Naive thymus-derived CD8-positive, alpha-beta T cell (primary cell): ENCODE data around the gene KCNF1. TPM values are rescaled to one million over a fixed set of nuclear protein-coding genes. Genes with fewer than 3 reads are reported as not detected.

ENCODE experiments used
- ATAC-seq, 2 donors: fragments of 150-1000 bp; cut with Tn5 transposase in 1 of 2; sonication (Bioruptor Pico), chemical (Tn5 transposase) in 1 of 2; 1 replicate in 1 of 2; 2 replicates in 1 of 2; pipeline ENCODE4 v1.10.0; 2021; ENCODE audit warnings: mild to moderate bottlenecking in 2 of 2, moderate library complexity in 2 of 2
- POLR2A ChIA-PET: fragments of 350-600 bp; sonication (Branson Sonifier 250); formaldehyde crosslinking; loops from one replicate; lab custom pipeline; 2021; ENCODE audit warnings: antibody characterized with exemption; lab: Charles Lee
- DNase-seq, 10 donors: peaks; one replicate each; pipeline versions ENCODE4 v3.0.0 to v3.0.0-alpha.2; 2020 to 2022
- H3K27ac Mint-ChIP-seq, 10 donors: one replicate each; pipeline ENCODE4 v1.8.0; 2020 to 2022; ENCODE audit warnings: mild to moderate bottlenecking in 10 of 10, mixed read lengths in 10 of 10, moderate library complexity in 4 of 10, inconsistent platforms in 1 of 10
- H3K27me3 Mint-ChIP-seq, 5 donors: one replicate each; pipeline ENCODE4 v1.8.0; 2021 to 2022; ENCODE audit warnings: mixed read lengths in 5 of 5
- H3K36me3 Mint-ChIP-seq, 3 donors: one replicate each; pipeline ENCODE4 v1.8.0; 2020 to 2022; ENCODE audit warnings: mixed read lengths in 3 of 3, mild to moderate bottlenecking in 2 of 3, inconsistent platforms in 1 of 3
- H3K4me1 Mint-ChIP-seq, 4 donors: one replicate each; pipeline ENCODE4 v1.8.0; 2021 to 2022; ENCODE audit warnings: mixed read lengths in 4 of 4
- H3K4me3 Mint-ChIP-seq, 10 donors: one replicate each; pipeline ENCODE4 v1.8.0; 2020 to 2022; ENCODE audit warnings: mild to moderate bottlenecking in 10 of 10, mixed read lengths in 10 of 10, moderate library complexity in 6 of 10, inconsistent platforms in 1 of 10
- H3K9me3 Mint-ChIP-seq, 9 donors: one replicate each; pipeline ENCODE4 v1.8.0; 2020 to 2022; ENCODE audit warnings: mixed read lengths in 9 of 9, mild to moderate bottlenecking in 3 of 9, inconsistent platforms in 1 of 9, moderate library complexity in 1 of 9
- polyA plus RNA-seq, 3 donors: library from polyadenylated mRNA; unstranded; fragments of 300-500 nt; fragmentation: Illumina TruSeq; gene quantifications; one replicate each; pipeline ENCODE4 v1.2.3, GENCODE V29; 2021
- total RNA-seq, 8 experiments: library from RNA in 2 of 8; stranded (reverse) in 2 of 8; gene quantifications; one replicate each; pipeline ENCODE4 v1.2.3 and lab custom pipeline; 2021 to 2026

The KCNF1 gene
- total and polyA plus RNA-seq, 5 experiments from 2014 or later, result not detected

DNA sequence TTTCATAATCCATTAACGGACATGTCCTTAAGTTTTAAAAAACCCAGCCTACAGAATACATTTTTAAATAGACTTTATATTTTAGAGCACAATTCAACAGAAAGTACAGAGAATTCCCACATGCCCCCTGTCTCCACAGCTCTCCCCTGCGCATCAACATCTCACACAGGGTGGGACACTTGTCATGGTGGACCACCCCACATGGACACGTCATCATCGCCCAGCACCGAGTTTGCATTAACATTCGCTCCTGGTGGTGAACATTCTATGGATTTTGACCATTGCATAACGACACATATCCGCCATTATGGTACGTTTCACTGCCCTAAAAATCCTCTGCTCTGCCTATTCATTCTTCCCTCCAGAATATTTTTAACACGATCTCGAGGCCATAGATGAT, 1.1 kb upstream of the KCNF1 start:
- POLR2A ChIA-PET, result no interaction called here
- peaks cover 14 to 56% (median 32%) of the 10 kb centered on the region in 5 donors for H3K27me3 Mint-ChIP-seq
- H3K27ac Mint-ChIP-seq, result no peak overlapping the region
- peaks cover 0 to 12% (median 3%) of the 10 kb centered on the region in 4 donors for H3K4me1 Mint-ChIP-seq
- peak overlapping the region in 5 of 10 donors; percentile 3 to 57 (median 41) for H3K4me3 Mint-ChIP-seq
- H3K9me3 Mint-ChIP-seq, result no peaks in the 10 kb centered on the region
- DNase-seq (no peak), ATAC-seq (no peak)
- H3K36me3 Mint-ChIP-seq, result no peaks in the 10 kb centered on the region

DNA sequence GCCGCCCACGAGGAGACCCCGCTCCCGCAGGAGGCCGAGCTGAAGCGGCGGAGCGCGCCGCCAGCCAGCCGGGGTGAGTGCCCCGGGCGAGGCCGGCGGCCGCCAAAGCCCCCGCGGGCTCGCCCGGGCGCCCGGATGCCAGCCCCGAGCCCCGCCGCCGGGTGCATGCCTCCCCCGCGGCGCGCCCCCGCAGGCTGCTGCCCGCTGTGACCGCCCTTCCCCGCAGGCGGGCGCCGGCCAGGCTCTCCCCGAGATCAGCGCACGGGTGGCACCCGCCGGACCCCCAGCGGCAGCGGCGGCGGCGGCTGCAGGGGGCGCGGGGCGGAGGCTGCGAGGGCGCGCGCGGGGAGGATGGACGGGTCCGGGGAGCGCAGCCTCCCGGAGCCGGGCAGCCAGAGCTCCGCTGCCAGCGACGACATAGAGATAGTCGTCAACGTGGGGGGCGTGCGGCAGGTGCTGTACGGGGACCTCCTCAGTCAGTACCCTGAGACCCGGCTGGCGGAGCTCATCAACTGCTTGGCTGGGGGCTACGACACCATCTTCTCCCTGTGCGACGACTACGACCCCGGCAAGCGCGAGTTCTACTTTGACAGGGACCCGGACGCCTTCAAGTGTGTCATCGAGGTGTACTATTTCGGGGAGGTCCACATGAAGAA, 470 bp downstream of the KCNF1 start:
- no peaks in the 10 kb centered on the region for H3K36me3 Mint-ChIP-seq
- peaks cover 14 to 58% (median 34%) of the 10 kb centered on the region in 5 donors for H3K27me3 Mint-ChIP-seq
- ATAC-seq, result no peak
- no peaks in the 10 kb centered on the region for H3K9me3 Mint-ChIP-seq
- POLR2A ChIA-PET, result interaction anchor here (0.6 kb wide), 1 partner anchor 551 kb away, joined by 7 read pairs; no protein-coding TSS in a partner anchor
- H3K4me3 Mint-ChIP-seq, result peak overlapping the region in 5 of 10 donors; percentile 20 to 78 (median 46)
- no peak for DNase-seq
- peaks cover 0 to 12% (median 3%) of the 10 kb centered on the region in 4 donors for H3K4me1 Mint-ChIP-seq
- no peak overlapping the region for H3K27ac Mint-ChIP-seq

DNA sequence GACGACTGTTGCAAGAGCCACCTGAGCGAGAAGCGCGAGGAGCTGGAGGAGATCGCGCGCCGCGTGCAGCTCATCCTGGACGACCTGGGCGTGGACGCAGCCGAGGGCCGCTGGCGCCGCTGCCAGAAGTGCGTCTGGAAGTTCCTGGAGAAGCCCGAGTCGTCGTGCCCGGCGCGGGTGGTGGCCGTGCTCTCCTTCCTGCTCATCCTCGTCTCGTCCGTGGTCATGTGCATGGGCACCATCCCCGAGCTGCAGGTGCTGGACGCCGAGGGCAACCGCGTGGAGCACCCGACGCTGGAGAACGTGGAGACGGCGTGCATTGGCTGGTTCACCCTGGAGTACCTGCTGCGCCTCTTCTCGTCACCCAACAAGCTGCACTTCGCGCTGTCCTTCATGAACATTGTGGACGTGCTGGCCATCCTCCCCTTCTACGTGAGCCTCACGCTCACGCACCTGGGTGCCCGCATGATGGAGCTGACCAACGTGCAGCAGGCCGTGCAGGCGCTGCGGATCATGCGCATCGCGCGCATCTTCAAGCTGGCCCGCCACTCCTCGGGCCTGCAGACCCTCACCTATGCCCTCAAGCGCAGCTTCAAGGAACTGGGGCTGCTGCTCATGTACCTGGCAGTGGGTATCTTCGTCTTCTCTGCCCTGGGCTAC, 1.2 kb downstream of the KCNF1 start:
- POLR2A ChIA-PET, result no interaction called here
- peaks cover 14 to 58% (median 34%) of the 10 kb centered on the region in 5 donors for H3K27me3 Mint-ChIP-seq

DNA sequence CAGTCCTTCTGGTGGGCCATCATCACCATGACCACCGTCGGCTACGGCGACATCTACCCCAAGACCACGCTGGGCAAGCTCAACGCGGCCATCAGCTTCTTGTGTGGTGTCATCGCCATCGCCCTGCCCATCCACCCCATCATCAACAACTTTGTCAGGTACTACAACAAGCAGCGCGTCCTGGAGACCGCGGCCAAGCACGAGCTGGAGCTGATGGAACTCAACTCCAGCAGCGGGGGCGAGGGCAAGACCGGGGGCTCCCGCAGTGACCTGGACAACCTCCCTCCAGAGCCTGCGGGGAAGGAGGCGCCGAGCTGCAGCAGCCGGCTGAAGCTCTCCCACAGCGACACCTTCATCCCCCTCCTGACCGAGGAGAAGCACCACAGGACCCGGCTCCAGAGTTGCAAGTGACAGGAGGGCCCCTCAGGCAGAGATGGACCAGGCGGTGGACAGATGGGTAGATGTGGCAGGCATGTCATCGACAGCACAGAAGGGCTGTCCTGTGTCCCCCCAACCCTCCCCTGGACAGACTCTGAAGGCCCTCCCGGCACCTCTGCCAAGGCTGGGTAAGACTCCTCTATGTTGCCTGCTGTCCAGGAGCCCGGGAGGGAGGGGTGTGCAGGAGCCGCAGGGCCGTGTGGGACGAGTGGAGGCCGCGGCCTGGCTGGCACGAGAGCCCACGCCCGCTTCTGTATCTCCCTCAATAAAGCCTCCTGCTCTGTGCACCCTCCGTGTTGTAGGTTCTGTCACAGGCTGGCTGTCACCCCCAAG, 2.0 kb downstream of the KCNF1 start:
- Mint-ChIP-seq H3K9me3 (no peaks in the 10 kb centered on the region), H3K27ac (no peak overlapping the region), H3K4me1 (peaks cover 0 to 12% (median 3%) of the 10 kb centered on the region in 4 donors), H3K36me3 (no peaks in the 10 kb centered on the region), H3K4me3 (peak overlapping the region in 1 of 10 donors; percentile 40), H3K27me3 (peaks cover 14 to 56% (median 34%) of the 10 kb centered on the region in 5 donors)
- POLR2A ChIA-PET, result no interaction called here
- ATAC-seq (no peak), DNase-seq (no peak)

More for the DNA sequence above, 1.2 kb downstream of the KCNF1 start:
- ATAC-seq (no peak), DNase-seq (no peak)
- H3K9me3 Mint-ChIP-seq, result no peaks in the 10 kb centered on the region
- no peaks in the 10 kb centered on the region for H3K36me3 Mint-ChIP-seq
- no peak overlapping the region for H3K27ac Mint-ChIP-seq
- peak overlapping the region in 5 of 10 donors; percentile 18 to 78 (median 43) for H3K4me3 Mint-ChIP-seq
- H3K4me1 Mint-ChIP-seq, result peaks cover 0 to 12% (median 3%) of the 10 kb centered on the region in 4 donors

DNA sequence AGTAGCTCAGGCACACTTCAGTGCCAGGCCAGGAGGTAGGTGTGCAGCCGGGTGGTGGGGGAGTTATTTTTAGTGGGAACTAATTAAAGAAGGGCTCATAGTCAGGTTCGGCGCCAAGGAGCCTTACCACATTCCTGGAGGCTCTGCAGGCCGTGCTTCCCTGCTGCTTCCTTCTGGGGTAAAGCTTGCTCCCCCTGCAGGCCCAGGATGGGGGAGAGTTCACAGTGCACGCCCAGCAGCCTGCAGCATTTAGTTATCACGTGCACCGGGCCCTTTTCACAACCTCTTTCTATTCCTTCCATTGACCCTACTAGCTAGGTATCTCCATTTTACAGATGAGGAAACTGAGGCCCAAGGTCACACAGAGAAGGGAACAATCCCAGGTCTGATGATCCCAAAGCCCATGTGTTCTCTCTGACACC, 2.5 kb downstream of the KCNF1 start:
- Mint-ChIP-seq H3K9me3 (no peaks in the 10 kb centered on the region), H3K4me1 (peaks cover 0 to 12% (median 3%) of the 10 kb centered on the region in 4 donors), H3K27me3 (peaks cover 14 to 50% (median 32%) of the 10 kb centered on the region in 5 donors), H3K27ac (no peak overlapping the region), H3K4me3 (no peak overlapping the region), H3K36me3 (no peaks in the 10 kb centered on the region)
- no peak for ATAC-seq
- POLR2A ChIA-PET, result no interaction called here
- no peak for DNase-seq

DNA sequence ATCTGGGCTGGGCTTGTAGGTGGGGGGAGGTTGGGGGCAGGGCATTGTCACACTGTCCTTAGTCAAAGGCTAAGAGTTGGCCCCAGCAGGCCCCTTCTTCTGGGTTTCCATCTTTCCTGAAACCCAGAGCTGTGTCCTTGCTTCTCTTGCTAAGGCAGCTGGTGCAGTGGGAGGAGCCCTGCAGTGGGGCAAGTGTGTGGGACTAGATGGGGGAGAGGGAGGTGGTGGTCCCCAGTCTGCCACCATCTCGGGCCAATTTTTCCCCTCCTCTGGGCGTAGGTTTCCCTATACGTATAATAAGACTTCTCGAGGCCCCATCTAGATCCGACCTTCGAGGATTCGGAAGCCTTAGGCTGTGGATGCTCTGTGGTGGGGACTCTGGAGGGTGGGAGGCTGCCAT, 3.5 kb downstream of the KCNF1 start:
- no peaks in the 10 kb centered on the region for H3K36me3 Mint-ChIP-seq
- no peaks in the 10 kb centered on the region for H3K9me3 Mint-ChIP-seq
- H3K27ac Mint-ChIP-seq, result no peak overlapping the region
- peaks cover 14 to 41% (median 28%) of the 10 kb centered on the region in 5 donors for H3K27me3 Mint-ChIP-seq
- DNase-seq (no peak), ATAC-seq (no peak)
- peaks cover 4 to 17% (median 4%) of the 10 kb centered on the region in 4 donors for H3K4me1 Mint-ChIP-seq
- H3K4me3 Mint-ChIP-seq, result no peak overlapping the region
- POLR2A ChIA-PET, result no interaction called here

DNA sequence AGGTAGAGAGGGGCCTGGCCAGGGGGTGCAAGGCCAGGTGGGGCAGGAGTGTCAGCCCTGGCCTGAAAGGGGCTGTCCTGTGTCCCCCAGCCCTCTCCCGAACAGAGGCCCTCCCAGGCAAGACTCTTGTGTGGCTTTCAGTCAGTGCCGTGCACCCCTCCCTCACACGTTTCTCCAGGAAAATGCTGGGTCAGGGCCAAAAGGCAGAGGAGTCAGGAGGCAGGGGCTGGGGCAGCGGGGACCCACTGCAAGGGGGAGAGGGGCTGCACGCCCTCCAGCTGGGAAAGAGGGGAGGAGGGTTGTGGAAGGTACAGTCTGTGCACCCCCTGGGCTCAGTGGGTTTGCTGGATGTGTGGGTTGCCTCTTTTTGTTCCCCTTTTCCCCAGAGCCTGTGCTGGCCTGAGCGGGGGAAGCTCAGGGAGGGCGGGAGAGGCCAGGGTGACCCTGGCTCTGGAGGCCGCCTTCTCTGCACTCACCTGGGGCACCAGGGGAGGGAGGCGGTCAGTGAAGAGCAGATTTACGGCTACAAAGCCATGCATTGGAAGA, 4.1 kb downstream of the KCNF1 start:
- peaks cover 12 to 40% (median 29%) of the 10 kb centered on the region in 5 donors for H3K27me3 Mint-ChIP-seq
- no peaks in the 10 kb centered on the region for H3K36me3 Mint-ChIP-seq
- H3K9me3 Mint-ChIP-seq, result no peaks in the 10 kb centered on the region
- H3K27ac Mint-ChIP-seq, result no peak overlapping the region
- DNase-seq (no peak), ATAC-seq (no peak)
- POLR2A ChIA-PET, result no interaction called here
- no peak overlapping the region for H3K4me3 Mint-ChIP-seq
- peaks cover 3 to 19% (median 6%) of the 10 kb centered on the region in 4 donors for H3K4me1 Mint-ChIP-seq

DNA sequence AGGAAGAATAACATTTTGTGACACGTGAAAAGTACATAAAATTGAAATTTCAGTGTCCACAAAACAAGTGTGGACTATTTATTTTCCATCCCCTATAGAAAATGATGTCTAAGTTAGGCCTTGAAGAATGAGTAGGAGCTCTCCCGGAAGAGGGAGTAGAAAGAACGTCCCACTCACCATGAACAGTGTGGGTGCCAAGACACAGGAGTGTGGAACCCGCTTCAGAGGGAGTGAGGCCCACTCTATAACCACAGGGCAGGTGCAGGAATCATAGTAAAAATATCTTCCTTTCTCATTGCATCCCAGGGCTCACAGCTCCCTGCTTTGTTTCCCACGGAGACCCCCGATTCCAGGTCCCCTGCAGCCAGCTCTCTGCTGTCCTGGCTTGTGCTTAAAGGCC, 5.2 kb downstream of the KCNF1 start:
- DNase-seq (no peak), ATAC-seq (no peak)
- peaks cover 0 to 15% (median 6%) of the 10 kb centered on the region in 4 donors for H3K4me1 Mint-ChIP-seq
- no peaks in the 10 kb centered on the region for H3K9me3 Mint-ChIP-seq
- H3K27ac Mint-ChIP-seq, result no peak overlapping the region
- no peak overlapping the region for H3K4me3 Mint-ChIP-seq
- H3K27me3 Mint-ChIP-seq, result peaks cover 8 to 33% (median 25%) of the 10 kb centered on the region in 5 donors
- no peaks in the 10 kb centered on the region for H3K36me3 Mint-ChIP-seq
- POLR2A ChIA-PET, result no interaction called here

DNA sequence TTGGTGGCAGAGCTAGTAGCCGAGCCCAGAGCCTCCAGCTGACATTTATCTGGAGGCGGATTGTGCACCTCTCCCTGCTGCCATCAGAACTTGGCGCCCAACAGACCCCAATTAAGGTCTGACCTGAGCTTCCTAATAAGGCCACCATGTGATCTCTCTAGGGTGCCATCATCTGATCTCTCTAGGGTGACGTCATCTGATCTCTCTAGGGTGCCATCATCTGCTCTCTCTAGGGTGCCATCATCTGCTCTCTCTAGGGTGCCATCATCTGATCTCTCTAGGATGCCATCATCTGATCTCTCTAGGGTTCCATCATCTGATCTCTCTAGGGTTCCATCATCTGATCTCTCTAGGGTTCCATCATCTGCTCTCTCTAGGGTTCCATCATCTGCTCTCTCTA, 6.2 kb downstream of the KCNF1 start:
- no peak for ATAC-seq
- peaks cover 5 to 28% (median 20%) of the 10 kb centered on the region in 5 donors for H3K27me3 Mint-ChIP-seq
- no peaks in the 10 kb centered on the region for H3K9me3 Mint-ChIP-seq
- no peak overlapping the region for H3K27ac Mint-ChIP-seq
- H3K4me1 Mint-ChIP-seq, result peaks cover 0 to 12% (median 5%) of the 10 kb centered on the region in 4 donors
- POLR2A ChIA-PET, result no interaction called here
- no peak overlapping the region for H3K4me3 Mint-ChIP-seq
- no peak for DNase-seq
- no peaks in the 10 kb centered on the region for H3K36me3 Mint-ChIP-seq

DNA sequence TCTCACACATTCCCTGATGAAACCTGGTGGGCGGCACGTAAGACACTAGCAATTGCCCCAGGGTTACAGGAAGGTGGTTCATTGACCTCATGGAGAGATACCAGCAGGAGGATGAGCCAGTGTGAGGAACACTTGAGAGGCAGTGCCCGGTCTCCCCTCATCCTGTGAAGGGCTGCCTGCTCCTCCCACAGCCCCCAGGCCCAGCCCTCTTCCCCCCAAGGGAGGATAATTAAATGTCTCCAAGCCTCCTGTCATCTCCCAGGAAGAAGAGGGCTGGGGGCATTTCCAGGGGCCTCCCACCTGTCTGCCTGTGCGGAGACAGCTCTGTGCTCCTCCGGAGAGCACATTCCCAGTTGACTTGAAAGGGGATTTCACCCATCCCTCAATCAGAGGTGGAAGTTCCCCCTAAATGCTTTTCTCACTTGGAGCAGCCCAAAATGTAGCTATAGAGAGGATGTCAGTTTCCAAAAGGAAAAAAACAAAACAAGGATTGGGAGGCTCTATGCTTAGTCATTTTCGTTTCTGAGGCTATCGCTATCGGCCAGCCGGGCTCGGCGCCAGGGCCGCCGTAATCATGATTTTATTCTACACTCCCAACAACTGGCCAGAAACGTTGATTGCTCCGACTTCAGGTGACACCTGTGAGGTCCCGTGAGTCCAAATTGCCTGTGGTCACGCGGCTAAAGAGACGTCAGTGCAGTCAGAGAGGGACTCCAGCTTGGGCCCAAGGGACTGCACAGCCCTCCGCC, 7.1 kb downstream of the KCNF1 start:
- H3K27ac Mint-ChIP-seq, result peak overlapping the region in 1 of 10 donors; percentile 49
- no peak for ATAC-seq
- H3K4me3 Mint-ChIP-seq, result peak overlapping the region in 1 of 10 donors; percentile 29
- POLR2A ChIA-PET, result no interaction called here
- DNase-seq, result no peak
- peaks cover 0 to 20% (median 17%) of the 10 kb centered on the region in 5 donors for H3K27me3 Mint-ChIP-seq
- H3K4me1 Mint-ChIP-seq, result peaks cover 0 to 8% (median 5%) of the 10 kb centered on the region in 4 donors
- H3K36me3 Mint-ChIP-seq, result no peaks in the 10 kb centered on the region
- H3K9me3 Mint-ChIP-seq, result no peaks in the 10 kb centered on the region

DNA sequence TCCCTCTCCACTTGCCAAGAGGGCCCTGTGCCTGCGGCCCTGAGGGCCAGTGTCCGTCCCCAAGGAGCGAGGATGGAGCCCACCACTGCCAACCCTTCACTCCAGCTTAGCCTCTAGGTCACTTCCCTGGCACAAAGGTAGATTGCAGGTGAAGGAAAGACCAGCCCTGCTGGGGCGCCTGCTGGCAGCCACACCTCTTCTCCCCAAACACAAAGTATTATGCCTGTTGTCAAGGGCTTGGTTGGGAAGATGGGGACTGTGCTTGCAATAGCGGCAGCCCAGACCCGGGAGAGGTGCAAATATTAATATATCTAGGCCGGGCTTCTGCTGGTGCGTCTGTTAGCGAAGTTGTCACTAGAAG, 7.7 kb downstream of the KCNF1 start:
- no peak overlapping the region for H3K4me3 Mint-ChIP-seq
- no peaks in the 10 kb centered on the region for H3K36me3 Mint-ChIP-seq
- no peak for DNase-seq
- peak overlapping the region in 1 of 10 donors; percentile 2 for H3K27ac Mint-ChIP-seq
- no peak for ATAC-seq
- H3K4me1 Mint-ChIP-seq, result peaks cover 0 to 8% (median 5%) of the 10 kb centered on the region in 4 donors
- peaks cover 0 to 19% (median 15%) of the 10 kb centered on the region in 5 donors for H3K27me3 Mint-ChIP-seq
- H3K9me3 Mint-ChIP-seq, result no peaks in the 10 kb centered on the region
- POLR2A ChIA-PET, result no interaction called here
